Stomach (tissue), 9 donors: ENCODE results near the gene TRPM1. TPM values are rescaled to one million over a fixed set of nuclear protein-coding genes. Genes with fewer than 3 reads are reported as not detected.

Source experiments
- DNase-seq, 2 donors: peaks; one replicate each; pipeline versions ENCODE4 v3.0.0 to v3.0.0-alpha.2; 2013 to 2019
- H3K27ac ChIP-seq, 5 donors: fragments of 200-600 bp in 4 of 5; sonication (generic) in 4 of 5; one replicate each; pipeline ENCODE4 v1.5.1; 2013 to 2019; ENCODE audit warnings: mild to moderate bottlenecking in 1 of 5, moderate library complexity in 1 of 5
- H3K27me3 ChIP-seq, 3 donors: fragments of 200-600 bp; sonication (generic); one replicate each; pipeline ENCODE4 v1.5.1; 2017 to 2019; ENCODE audit warnings: mixed run types in 1 of 3
- H3K36me3 ChIP-seq, 4 donors: fragments of 200-600 bp; sonication (generic); 1 replicate in 3 of 4; 2 replicates in 1 of 4; pipeline ENCODE4 v1.5.1; 2016 to 2019
- H3K4me1 ChIP-seq, 4 donors: fragments of 200-600 bp; sonication (generic); one replicate each; pipeline ENCODE4 v1.5.1; 2016 to 2019
- H3K4me3 ChIP-seq, 4 donors: fragments of 200-600 bp; sonication (generic) in 3 of 4; one replicate each; pipeline ENCODE4 v1.5.1; 2016 to 2019; ENCODE audit warnings: mild to moderate bottlenecking in 1 of 4
- H3K9me3 ChIP-seq, 4 donors: fragments of 200-600 bp; sonication (generic); one replicate each; pipeline ENCODE4 v1.5.1; 2016 to 2019
- EP300 ChIP-seq: sonication (generic); formaldehyde crosslinking; IDR thresholded peaks from one replicate; pipeline ENCODE4 v1.6.1; 2017; ENCODE audit warnings: antibody characterized with exemption
- POLR2A ChIP-seq, 4 donors: fragments of 450-650 bp; IDR thresholded peaks; one replicate each; pipeline ENCODE4 v1.6.1; 2016; ENCODE audit warnings: antibody characterized with exemption in 4 of 4, control low read depth in 2 of 4, mild to moderate bottlenecking in 1 of 4, moderate library complexity in 1 of 4
- POLR2AphosphoS5 ChIP-seq, 3 donors: sonication (generic); formaldehyde crosslinking; IDR thresholded peaks; one replicate each; pipeline ENCODE4 v1.6.1; 2016; ENCODE audit warnings: antibody characterized with exemption in 3 of 3
- WGBS, 5 donors: extraction: QIAGEN DNeasy Blood & Tissue Kit in 3 of 5; methylation state at CpG; one replicate each; pipeline versions ENCODE4 v1.1.5 to v1.1.7; 2013 to 2018; 5-methylcytosine and 5-hydroxymethylcytosine counted together
- intact Hi-C: fragments of 100-400 bp; cut with DNase I; formaldehyde crosslinking; loops from one replicate; pipeline ENCODE4 v1.15.1; 2023; ENCODE audit warnings: low total_unique reads
- polyA plus RNA-seq, 3 donors: library from polyadenylated mRNA; stranded (reverse); fragments of 200-250 nt; gene quantifications; one replicate each; pipeline ENCODE4 v1.2.3, GENCODE V29; 2013
- total RNA-seq, 5 donors: library from RNA; depleted of rRNA; stranded (reverse); fragments of >200 nt; gene quantifications; one replicate each; pipeline versions ENCODE4 v1.1.0 to v1.2.3, GENCODE V29; 2014 to 2016
- TF ChIP-seq, protein P1 (sequence below), 7 experiments: fragments of 450-650 bp in 4 of 7; fragments of 200-600 bp in 3 of 7; sonication (generic) in 3 of 7; IDR thresholded peaks; one replicate each; pipeline ENCODE4 v1.5.1; 2016 to 2019; ENCODE audit warnings: antibody characterized with exemption in 7 of 7, control low read depth in 2 of 7, mild to moderate bottlenecking in 1 of 7
- donor health status: healthy with polysubstance abuse.
- donor health status: Bipolar disorder and iron deficiency.
- donor health status: healthy.

TRPM1 gene
- total and polyA plus RNA-seq, 8 donors = 0.15 TPM; not detected in 7

DNA sequence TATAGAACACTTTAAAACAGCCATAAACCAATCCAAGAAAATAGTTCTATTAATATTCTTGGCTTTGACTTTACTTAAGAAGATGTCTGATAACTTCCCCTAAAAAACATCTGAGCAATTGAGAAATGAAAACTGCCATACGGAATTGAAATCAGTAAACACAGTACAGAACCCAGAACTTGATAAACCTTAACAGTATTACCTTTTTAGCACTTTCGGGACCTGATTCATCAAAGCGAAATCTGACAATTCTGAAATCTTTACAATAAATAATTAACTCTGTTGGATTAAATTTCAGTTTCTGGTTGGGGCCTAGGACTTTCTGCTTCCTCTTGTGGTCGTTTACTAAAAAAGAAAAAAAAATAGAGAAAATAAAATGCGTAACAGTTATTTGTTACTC is 127.4 kb downstream of the TRPM1 start:
- intact Hi-C loops = no loop called here
- Histone ChIP-seq H3K4me1 (peaks cover 0 to 23% (median 15%) of the 10 kb centered on the region in 4 donors), H3K27me3 (no peaks in the 10 kb centered on the region), H3K9me3 (no peaks in the 10 kb centered on the region), H3K27ac (no peak overlapping the region), H3K4me3 (no peak overlapping the region), H3K36me3 (peaks cover 12 to 63% (median 53%) of the 10 kb centered on the region in 4 donors)
- no peak for DNase-seq
- 82 to 91% (median 88%) methylated on average over 5 of the region's 5 CpGs for WGBS, 5 donors
- TF ChIP-seq EP300 (no peak), POLR2AphosphoS5 (IDR thresholded peaks at IDR 0.05) (no peak), POLR2A (IDR thresholded peaks at IDR 0.05) (no peak)
- TF ChIP-seq, protein P1, sequence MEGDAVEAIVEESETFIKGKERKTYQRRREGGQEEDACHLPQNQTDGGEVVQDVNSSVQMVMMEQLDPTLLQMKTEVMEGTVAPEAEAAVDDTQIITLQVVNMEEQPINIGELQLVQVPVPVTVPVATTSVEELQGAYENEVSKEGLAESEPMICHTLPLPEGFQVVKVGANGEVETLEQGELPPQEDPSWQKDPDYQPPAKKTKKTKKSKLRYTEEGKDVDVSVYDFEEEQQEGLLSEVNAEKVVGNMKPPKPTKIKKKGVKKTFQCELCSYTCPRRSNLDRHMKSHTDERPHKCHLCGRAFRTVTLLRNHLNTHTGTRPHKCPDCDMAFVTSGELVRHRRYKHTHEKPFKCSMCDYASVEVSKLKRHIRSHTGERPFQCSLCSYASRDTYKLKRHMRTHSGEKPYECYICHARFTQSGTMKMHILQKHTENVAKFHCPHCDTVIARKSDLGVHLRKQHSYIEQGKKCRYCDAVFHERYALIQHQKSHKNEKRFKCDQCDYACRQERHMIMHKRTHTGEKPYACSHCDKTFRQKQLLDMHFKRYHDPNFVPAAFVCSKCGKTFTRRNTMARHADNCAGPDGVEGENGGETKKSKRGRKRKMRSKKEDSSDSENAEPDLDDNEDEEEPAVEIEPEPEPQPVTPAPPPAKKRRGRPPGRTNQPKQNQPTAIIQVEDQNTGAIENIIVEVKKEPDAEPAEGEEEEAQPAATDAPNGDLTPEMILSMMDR (IDR thresholded peaks at IDR 0.05) = no peak

DNA sequence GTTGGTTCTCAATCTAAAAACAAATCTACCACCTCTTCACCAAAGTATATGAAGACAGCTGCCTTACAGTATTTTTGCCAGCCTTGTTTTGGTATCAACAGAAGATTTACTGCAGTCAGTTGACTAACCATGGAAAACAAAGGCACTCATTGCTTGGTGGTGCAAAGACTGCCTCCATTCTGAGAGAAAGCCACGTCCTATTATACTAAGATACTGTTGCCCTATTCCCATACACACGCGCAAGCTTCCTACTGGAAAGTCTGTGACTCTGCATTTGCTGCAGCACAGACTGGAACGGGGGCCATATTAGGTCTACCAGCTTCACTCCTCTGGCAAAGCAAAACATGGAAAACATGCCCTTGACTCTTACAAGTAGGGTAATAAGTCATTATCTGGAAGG is 128.1 kb downstream of the TRPM1 start:
- TF ChIP-seq POLR2AphosphoS5 (IDR thresholded peaks at IDR 0.05) (no peak), POLR2A (IDR thresholded peaks at IDR 0.05) (no peak), EP300 (no peak)
- TF ChIP-seq, protein P1 (IDR thresholded peaks at IDR 0.05) = no peak
- no peak for DNase-seq

DNA sequence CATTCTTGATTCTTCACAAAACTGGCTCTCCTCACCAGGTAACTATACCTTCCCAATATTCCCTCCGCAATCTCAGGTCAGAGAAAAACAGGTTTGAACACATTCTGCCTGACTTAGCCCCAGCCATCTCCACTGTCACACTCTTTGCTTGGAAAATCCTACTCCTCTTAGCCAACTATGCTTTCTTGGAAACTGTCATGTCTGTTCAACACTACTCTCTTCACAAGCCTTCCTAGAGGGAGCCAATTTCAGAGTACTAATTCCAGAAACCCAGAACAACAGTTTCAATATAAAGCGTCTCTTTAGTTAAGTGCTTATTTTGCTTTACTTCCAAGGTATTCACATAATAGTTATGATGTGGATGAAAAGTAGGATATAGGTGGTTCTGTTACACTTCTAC is 131.8 kb downstream of the TRPM1 start:
- H3K27ac ChIP-seq = no peak overlapping the region
- no peak overlapping the region for H3K4me3 ChIP-seq
- WGBS, 5 donors = 95 to 100% (median 99%) methylated on average over 2 of the region's 2 CpGs
- no peaks in the 10 kb centered on the region for H3K9me3 ChIP-seq
- H3K36me3 ChIP-seq = peaks cover 16 to 82% (median 73%) of the 10 kb centered on the region in 4 donors
- peaks cover 0 to 20% (median 0%) of the 10 kb centered on the region in 4 donors for H3K4me1 ChIP-seq
- intact Hi-C loops = no loop called here
- TF ChIP-seq EP300 (no peak), POLR2AphosphoS5 (IDR thresholded peaks at IDR 0.05) (no peak), POLR2A (IDR thresholded peaks at IDR 0.05) (no peak)
- TF ChIP-seq, protein P1 (IDR thresholded peaks at IDR 0.05) = no peak
- DNase-seq = no peak
- no peaks in the 10 kb centered on the region for H3K27me3 ChIP-seq

More for the DNA sequence above, 128.1 kb downstream of the TRPM1 start:
- Histone ChIP-seq H3K9me3 (no peaks in the 10 kb centered on the region), H3K36me3 (peaks cover 12 to 62% (median 56%) of the 10 kb centered on the region in 4 donors), H3K27me3 (no peaks in the 10 kb centered on the region), H3K27ac (no peak overlapping the region), H3K4me3 (no peak overlapping the region), H3K4me1 (peaks cover 0 to 20% (median 12%) of the 10 kb centered on the region in 4 donors)
- whole genome bisulfite sequencing, 5 donors = 94 to 97% (median 96%) methylated on average over 4 of the region's 4 CpGs
- intact Hi-C loops = no loop called here

DNA sequence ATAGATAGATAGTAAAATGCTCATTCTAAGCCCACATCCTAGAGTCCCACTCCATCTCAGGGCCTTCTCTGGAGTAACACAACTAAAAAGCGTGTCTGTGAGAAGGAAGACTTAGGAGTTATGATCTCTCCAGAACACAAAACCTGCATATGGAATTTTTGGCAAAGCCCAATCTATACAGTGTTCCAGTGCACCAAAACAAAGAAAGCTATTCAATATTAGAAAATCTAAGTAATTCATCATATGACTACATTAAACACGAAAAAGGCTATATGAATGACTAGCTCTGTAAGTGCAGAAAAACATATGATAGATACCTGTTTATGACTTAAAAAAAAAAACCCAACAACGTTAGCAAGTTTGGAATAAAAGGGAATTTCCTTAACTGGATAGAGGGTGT is 137.8 kb downstream of the TRPM1 start:
- TF ChIP-seq, protein P1 (IDR thresholded peaks at IDR 0.05) = no peak
- no peak for TF ChIP-seq POLR2AphosphoS5 (IDR thresholded peaks at IDR 0.05)
- TF ChIP-seq POLR2A (IDR thresholded peaks at IDR 0.05) = no peak
- no peak for TF ChIP-seq EP300
- Histone ChIP-seq H3K36me3 (peaks cover 26 to 88% (median 86%) of the 10 kb centered on the region in 4 donors), H3K27me3 (no peaks in the 10 kb centered on the region), H3K4me1 (peaks cover 0 to 14% (median 0%) of the 10 kb centered on the region in 4 donors), H3K9me3 (no peaks in the 10 kb centered on the region), H3K4me3 (no peak overlapping the region), H3K27ac (no peak overlapping the region)
- DNase-seq = no peak
- 82 to 87% (median 86%) methylated on average over 3 of the region's 3 CpGs for whole genome bisulfite sequencing, 5 donors
- intact Hi-C loops = no loop called here
